Neuronal stem cell (in vitro differentiated cells): ENCODE data around the gene STN1.

Experiments
- DNase-seq: peaks from one replicate; pipeline ENCODE4 v3.0.0-alpha.2; 2013; ENCODE audit warnings: low spot score
- H2AFZ ChIP-seq: one replicate; pipeline ENCODE4 v1.6.1; 2013; ENCODE audit warnings: mild to moderate bottlenecking, low read length, inconsistent platforms
- H2AK5ac ChIP-seq: 2 replicates; pipeline ENCODE4 v1.6.1; 2013; ENCODE audit warnings: low read depth, mild to moderate bottlenecking, inconsistent platforms, low read length, moderate library complexity, mixed read lengths
- H2BK120ac ChIP-seq: 2 replicates; pipeline ENCODE4 v1.6.1; 2013; ENCODE audit warnings: low read depth, mild to moderate bottlenecking, inconsistent platforms, low read length, moderate library complexity, mixed read lengths
- H2BK12ac ChIP-seq: one replicate; pipeline ENCODE4 v1.6.1; 2013; ENCODE audit warnings: low read length, inconsistent platforms
- H2BK15ac ChIP-seq: 2 replicates; pipeline ENCODE4 v1.6.1; 2013; ENCODE audit warnings: mild to moderate bottlenecking, low read length, inconsistent platforms, mixed read lengths
- H2BK5ac ChIP-seq: one replicate; pipeline ENCODE4 v1.6.1; 2013; ENCODE audit warnings: inconsistent platforms, mild to moderate bottlenecking, low read length, moderate library complexity
- H3K14ac ChIP-seq: one replicate; pipeline ENCODE4 v1.6.1; 2013; ENCODE audit warnings: low read length, inconsistent platforms
- H3K18ac ChIP-seq: 2 replicates; pipeline ENCODE4 v1.6.1; 2013; ENCODE audit warnings: low read length, inconsistent platforms
- H3K23ac ChIP-seq: 2 replicates; pipeline ENCODE4 v1.6.1; 2013; ENCODE audit warnings: low read depth, mild to moderate bottlenecking, mixed read lengths, low read length, inconsistent platforms; ENCODE audit not compliant: poor library complexity
- H3K27ac ChIP-seq: replicated peaks from 3 replicates; pipeline ENCODE4 v1.5.1; 2013; ENCODE audit warnings: low read length, inconsistent platforms
- H3K27me3 ChIP-seq, 3 experiments: 2 replicates each; pipeline ENCODE4 v1.6.1; 2013; ENCODE audit warnings: low read length in 3 of 3, mild to moderate bottlenecking in 2 of 3, inconsistent platforms in 1 of 3, low read depth in 1 of 3, mixed read lengths in 1 of 3, moderate library complexity in 1 of 3; ENCODE audit not compliant: control insufficient read depth in 3 of 3, insufficient read depth in 3 of 3
- H3K36me3 ChIP-seq, 2 donors: replicated peaks in 1 of 2; 2 replicates each; pipeline ENCODE4 v1.6.1; 2013; ENCODE audit warnings: low read length in 2 of 2; ENCODE audit not compliant: control insufficient read depth in 2 of 2, insufficient read depth in 2 of 2
- H3K4ac ChIP-seq: 2 replicates; pipeline ENCODE4 v1.6.1; 2013; ENCODE audit warnings: inconsistent platforms, mild to moderate bottlenecking, low read length, moderate library complexity
- H3K4me1 ChIP-seq, 2 donors: 1 replicate in 1 of 2; 2 replicates in 1 of 2; pipeline ENCODE4 v1.6.1; 2013; ENCODE audit warnings: low read length in 2 of 2, low read depth in 1 of 2; ENCODE audit not compliant: control insufficient read depth in 2 of 2, insufficient read depth in 1 of 2
- H3K4me2 ChIP-seq: one replicate; pipeline ENCODE4 v1.6.1; 2013; ENCODE audit warnings: mild to moderate bottlenecking, low read length, inconsistent platforms; ENCODE audit not compliant: insufficient read depth, poor library complexity, severe bottlenecking
- H3K4me3 ChIP-seq, 2 donors: 2 replicates each; pipeline ENCODE4 v1.5.1; 2013; ENCODE audit warnings: low read length in 2 of 2, mild to moderate bottlenecking in 2 of 2, inconsistent platforms in 1 of 2, moderate library complexity in 1 of 2
- H3K79me1 ChIP-seq: one replicate; pipeline ENCODE4 v1.6.1; 2013; ENCODE audit warnings: low read depth, mild to moderate bottlenecking, inconsistent platforms, low read length, moderate library complexity
- H3K9ac ChIP-seq: one replicate; pipeline ENCODE4 v1.6.1; 2013; ENCODE audit warnings: mild to moderate bottlenecking, low read depth, low read length, inconsistent platforms; ENCODE audit not compliant: poor library complexity
- H3K9me3 ChIP-seq, 2 donors: replicated peaks in 1 of 2; 2 replicates each; pipeline versions ENCODE3 to v1.6.1; 2013; ENCODE audit warnings: low read length in 2 of 2, mild to moderate bottlenecking in 2 of 2, inconsistent platforms in 1 of 2, low read depth in 1 of 2, mixed read lengths in 1 of 2, moderate library complexity in 1 of 2; ENCODE audit not compliant: control insufficient read depth in 2 of 2, insufficient read depth in 1 of 2
- H4K8ac ChIP-seq: one replicate; pipeline ENCODE4 v1.6.1; 2013; ENCODE audit warnings: low read depth, mild to moderate bottlenecking, inconsistent platforms, low read length, moderate library complexity
- H4K91ac ChIP-seq: one replicate; pipeline ENCODE4 v1.6.1; 2013; ENCODE audit warnings: low read length, low read depth, mild to moderate bottlenecking, inconsistent platforms; ENCODE audit not compliant: poor library complexity
- WGBS, 2 donors: extraction: QIAGEN DNeasy Blood & Tissue Kit; methylation state at CpG; one replicate each; pipeline ENCODE4 v1.1.7; 2013; ENCODE audit warnings: missing lambda C conversion rate in 2 of 2, mixed read lengths in 1 of 2; ENCODE audit not compliant: insufficient read length in 2 of 2, insufficient replicate concordance in 1 of 2; ENCODE audit errors: extremely low coverage in 2 of 2; 5-methylcytosine and 5-hydroxymethylcytosine counted together

STN1 gene

GRCh38 chr10:103894441-103894864, 23.5 kb downstream of the STN1 start:
- Histone ChIP-seq H2AK5ac (no peak overlapping the region), H2AFZ (no peak overlapping the region), H2BK5ac (no peak overlapping the region), H3K27ac (no peak overlapping the region), H3K14ac (no peak overlapping the region), H3K4me3 (no peak overlapping the region), H4K91ac (no peak overlapping the region), H3K9ac (no peak overlapping the region), H2BK12ac (no peak overlapping the region), H3K23ac (no peak overlapping the region), H3K36me3 (peaks cover 3 to 61% of the 10 kb centered on the region in 2 donors), H3K27me3 (no peaks in the 10 kb centered on the region), H3K4ac (no peak overlapping the region), H2BK15ac (no peak overlapping the region), H4K8ac (no peak overlapping the region), H2BK120ac (no peak overlapping the region), H3K79me1 (no peaks in the 10 kb centered on the region), H3K4me1 (peaks cover 4 to 7% of the 10 kb centered on the region in 2 donors), H3K18ac (no peak overlapping the region), H3K9me3 (no peaks in the 10 kb centered on the region), H3K4me2 (no peak overlapping the region)
- no CpG with 5 or more reads among the region's 4 CpGs for WGBS, 2 donors
- DNase-seq = no peak

DNA sequence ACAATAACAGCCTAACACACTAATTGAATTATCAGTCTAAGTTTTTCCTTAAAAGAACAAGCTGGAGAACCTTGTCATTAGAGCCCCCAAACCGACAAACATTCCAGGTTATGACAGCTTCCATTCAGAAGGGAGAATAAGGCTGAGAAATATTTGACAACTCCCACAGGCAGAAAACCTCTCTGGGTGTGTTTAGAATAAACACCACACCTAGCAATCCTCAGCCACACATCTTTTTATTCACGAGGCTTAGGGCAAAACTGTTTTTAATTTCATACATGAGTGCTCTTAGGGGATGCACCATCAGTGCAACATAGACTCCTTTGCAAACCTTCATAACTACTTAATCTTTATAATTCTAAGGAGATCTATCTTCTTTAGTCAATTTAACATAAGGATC, 24.2 kb downstream of the STN1 start:
- H3K4ac ChIP-seq = no peak overlapping the region
- no peaks in the 10 kb centered on the region for H3K79me1 ChIP-seq
- peaks cover 3 to 60% of the 10 kb centered on the region in 2 donors for H3K36me3 ChIP-seq
- no peaks in the 10 kb centered on the region for H3K9me3 ChIP-seq
- WGBS, 2 donors = no CpG with 5 or more reads among the region's 2 CpGs
- H3K4me2 ChIP-seq = no peak overlapping the region
- H2BK5ac ChIP-seq = no peak overlapping the region
- no peak overlapping the region for H3K23ac ChIP-seq
- H3K18ac ChIP-seq = no peak overlapping the region
- no peak overlapping the region for H2BK12ac ChIP-seq
- no peak overlapping the region for H3K27ac ChIP-seq
- no peak overlapping the region for H2AK5ac ChIP-seq
- no peak overlapping the region for H3K9ac ChIP-seq
- H2BK120ac ChIP-seq = no peak overlapping the region
- no peak overlapping the region for H2BK15ac ChIP-seq
- no peak overlapping the region for H3K4me3 ChIP-seq
- no peak overlapping the region for H2AFZ ChIP-seq
- no peak for DNase-seq
- H4K91ac ChIP-seq = no peak overlapping the region
- H4K8ac ChIP-seq = no peak overlapping the region
- peaks cover 2 to 7% of the 10 kb centered on the region in 2 donors for H3K4me1 ChIP-seq
- H3K14ac ChIP-seq = no peak overlapping the region
- no peaks in the 10 kb centered on the region for H3K27me3 ChIP-seq

DNA sequence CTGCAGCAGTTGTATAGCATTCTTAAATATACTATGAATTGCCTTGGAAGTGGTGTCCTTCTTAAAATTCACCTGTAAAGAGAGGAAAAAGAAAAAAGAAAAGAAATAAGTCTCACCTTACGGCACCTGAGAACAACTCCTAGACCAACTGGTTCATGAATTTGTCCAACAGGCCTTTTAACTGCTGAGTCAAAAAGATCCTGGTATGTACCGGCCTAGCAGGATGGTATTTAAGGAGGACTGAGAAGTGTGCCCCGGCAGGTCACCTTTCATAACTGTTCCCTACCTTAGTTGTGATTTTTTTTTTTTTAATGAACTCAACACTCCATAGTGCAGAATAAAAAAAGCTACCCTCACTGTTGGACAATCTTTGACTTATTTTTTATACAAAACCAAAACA, 25.8 kb downstream of the STN1 start:
- Histone ChIP-seq H3K4ac (no peak overlapping the region), H2BK5ac (no peak overlapping the region), H3K4me1 (peaks cover 2 to 10% of the 10 kb centered on the region in 2 donors), H2BK120ac (no peak overlapping the region), H3K23ac (no peak overlapping the region), H2BK12ac (no peak overlapping the region), H3K4me3 (no peak overlapping the region), H2AFZ (no peak overlapping the region), H3K9me3 (no peaks in the 10 kb centered on the region), H2BK15ac (no peak overlapping the region), H4K8ac (no peak overlapping the region), H3K27ac (no peak overlapping the region), H2AK5ac (no peak overlapping the region), H3K18ac (no peak overlapping the region), H3K14ac (no peak overlapping the region), H3K9ac (no peak overlapping the region), H3K4me2 (no peak overlapping the region), H3K79me1 (no peaks in the 10 kb centered on the region), H3K36me3 (peaks cover 0 to 49% of the 10 kb centered on the region in 2 donors), H3K27me3 (no peaks in the 10 kb centered on the region), H4K91ac (no peak overlapping the region)
- no CpG with 5 or more reads among the region's 3 CpGs for WGBS, 2 donors
- DNase-seq = no peak

DNA sequence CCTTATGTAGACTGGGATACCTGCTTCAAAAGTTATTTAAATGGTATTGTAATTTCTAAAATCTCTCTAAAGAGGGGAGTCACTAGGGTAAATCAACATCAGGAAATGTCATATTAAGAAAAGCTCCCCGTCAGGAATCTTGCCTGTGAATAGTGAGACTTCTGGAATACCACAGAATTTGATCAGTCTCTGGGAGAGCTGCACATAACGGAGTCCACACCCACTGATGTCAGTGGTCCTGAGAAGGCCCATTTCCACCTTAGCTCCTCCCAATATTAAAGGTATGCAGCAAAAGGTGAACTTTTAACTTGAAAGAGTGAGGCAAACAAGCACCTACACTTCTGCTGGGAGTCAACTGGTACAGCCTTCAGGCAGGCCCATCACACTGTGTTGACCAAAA, 27.3 kb downstream of the STN1 start:
- H3K9me3 ChIP-seq = no peaks in the 10 kb centered on the region
- H3K4ac ChIP-seq = no peak overlapping the region
- no peak overlapping the region for H3K4me2 ChIP-seq
- no peak overlapping the region for H2BK15ac ChIP-seq
- no peak overlapping the region for H2BK120ac ChIP-seq
- H3K36me3 ChIP-seq = peaks cover 0 to 45% of the 10 kb centered on the region in 2 donors
- no peak overlapping the region for H4K8ac ChIP-seq
- H3K27me3 ChIP-seq = no peaks in the 10 kb centered on the region
- WGBS, 2 donors = no CpG with 5 or more reads among the region's 2 CpGs
- no peak overlapping the region for H2BK5ac ChIP-seq
- H3K9ac ChIP-seq = no peak overlapping the region
- H3K18ac ChIP-seq = no peak overlapping the region
- H2AK5ac ChIP-seq = no peak overlapping the region
- H3K4me3 ChIP-seq = no peak overlapping the region
- H3K14ac ChIP-seq = no peak overlapping the region
- H3K23ac ChIP-seq = no peak overlapping the region
- H2BK12ac ChIP-seq = no peak overlapping the region
- DNase-seq = no peak
- no peaks in the 10 kb centered on the region for H3K79me1 ChIP-seq
- H3K27ac ChIP-seq = no peak overlapping the region
- H3K4me1 ChIP-seq = peaks cover 2 to 10% of the 10 kb centered on the region in 2 donors
- no peak overlapping the region for H4K91ac ChIP-seq
- H2AFZ ChIP-seq = no peak overlapping the region
